Activated naive CD8-positive, alpha-beta T cell treated with anti-CD3 and anti-CD28 coated beads, Interleukin-2, amount 50 U/mL, for 16 hours (primary cell): ENCODE results near the gene GCFC2.

Experiments
- DNase-seq: peaks from one replicate; pipeline ENCODE4 v3.0.0-alpha.2; 2020; ENCODE audit warnings: low read depth, low spot score

The GCFC2 gene

GRCh38 chr2:75627902-75628504 is 82.7 kb downstream of the GCFC2 start:
- peak; percentile 27 for DNase-seq

DNA sequence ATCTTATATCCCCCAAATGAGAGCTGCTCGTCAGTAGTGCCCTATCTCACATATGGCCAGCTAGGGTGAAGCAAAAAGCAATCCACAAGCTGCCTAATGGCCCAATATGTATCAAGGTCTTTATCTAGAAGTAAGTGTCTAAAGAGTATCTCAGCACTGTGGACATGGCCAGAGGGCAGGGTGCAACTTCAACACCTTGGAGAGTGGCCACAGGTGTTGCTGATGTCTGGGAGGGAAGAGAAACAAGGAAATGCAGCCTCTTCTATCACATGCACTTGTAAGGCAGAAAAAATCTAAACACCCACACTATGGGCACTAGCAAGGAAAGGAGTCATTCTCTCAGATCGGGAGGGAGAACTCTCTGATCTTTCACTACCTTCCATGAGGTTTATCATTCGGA is 87.8 kb downstream of the GCFC2 start:
- DNase-seq: no peak

DNA sequence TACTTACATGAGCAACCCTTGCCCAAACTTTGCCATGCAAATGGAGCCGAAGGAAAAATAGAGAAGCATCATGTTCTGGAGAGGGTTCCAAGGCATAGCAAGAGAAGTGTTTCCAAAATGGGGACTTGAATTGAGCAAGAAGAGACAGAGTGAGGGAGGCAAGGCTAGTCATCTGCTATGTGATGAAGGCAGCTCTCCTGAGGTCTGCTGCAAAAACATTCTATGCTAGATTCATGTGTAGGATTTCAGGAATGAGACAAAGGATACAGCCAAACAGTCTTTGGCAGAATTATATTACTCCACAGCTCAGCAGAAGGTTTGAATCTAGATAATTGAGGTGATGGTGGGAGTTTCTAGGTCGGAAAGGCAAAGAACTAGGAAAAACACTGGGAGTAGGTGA is 88.2 kb downstream of the GCFC2 start:
- DNase-seq: no peak

GRCh38 chr2:75621228-75621627 is 89.5 kb downstream of the GCFC2 start:
- DNase-seq: no peak

DNA sequence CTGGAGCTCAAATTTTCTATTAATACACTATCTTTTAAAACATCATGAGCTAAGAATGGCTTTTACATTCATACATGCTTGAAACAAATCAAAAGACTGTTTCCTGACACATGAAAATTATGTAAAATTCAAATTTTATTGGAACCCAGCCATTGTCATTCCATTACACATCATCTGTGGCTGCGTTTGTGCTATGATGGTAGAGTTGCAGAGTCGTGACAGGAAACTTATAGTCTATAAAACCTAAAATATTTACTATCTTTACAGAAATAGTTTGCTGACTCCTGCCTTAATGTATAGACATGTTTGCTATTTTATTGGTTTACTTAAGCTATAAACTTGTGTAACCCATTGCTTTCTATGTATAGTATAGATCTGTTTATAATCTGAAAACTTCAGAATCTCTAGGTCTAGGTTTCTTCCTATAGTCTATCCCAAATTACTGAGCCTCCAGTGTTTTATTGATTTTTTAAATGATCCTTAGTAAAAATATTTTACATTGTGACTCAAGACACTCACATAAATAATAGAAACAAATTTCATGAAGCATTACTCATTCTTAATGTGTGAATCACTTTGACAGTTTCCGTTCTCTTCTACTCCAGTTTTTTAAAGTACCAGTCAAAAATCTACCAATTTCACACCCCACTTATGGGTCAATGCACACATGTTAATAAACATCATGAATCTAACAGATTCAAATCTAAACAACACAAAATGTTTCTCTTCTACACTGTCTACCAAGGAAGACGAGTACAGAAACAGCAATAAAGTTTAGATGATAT is 90.6 kb downstream of the GCFC2 start:
- no peak for DNase-seq

DNA sequence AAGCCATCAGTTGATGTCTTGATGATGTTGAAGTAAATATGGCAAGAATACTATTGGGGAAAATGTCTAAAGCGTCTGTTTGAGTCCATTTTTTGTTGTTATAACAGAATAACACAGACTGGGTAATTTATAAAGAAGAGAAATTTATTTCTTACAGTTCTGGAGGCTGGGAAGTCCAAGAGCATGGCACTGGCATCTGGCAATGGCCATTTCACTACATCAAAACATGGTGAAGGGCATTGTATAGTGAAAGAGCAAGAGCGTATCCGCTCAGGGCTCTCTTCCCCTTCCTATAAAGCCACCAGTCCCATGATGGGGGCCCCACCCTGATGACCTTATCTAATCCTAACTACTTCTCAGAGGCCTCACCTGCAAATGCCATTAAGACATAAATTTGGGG is 93.8 kb downstream of the GCFC2 start:
- no peak for DNase-seq

- DNase-seq: no peak
These were observed 94.3 kb downstream of the GCFC2 start for GRCh38 chr2:75616406-75616805.

DNA sequence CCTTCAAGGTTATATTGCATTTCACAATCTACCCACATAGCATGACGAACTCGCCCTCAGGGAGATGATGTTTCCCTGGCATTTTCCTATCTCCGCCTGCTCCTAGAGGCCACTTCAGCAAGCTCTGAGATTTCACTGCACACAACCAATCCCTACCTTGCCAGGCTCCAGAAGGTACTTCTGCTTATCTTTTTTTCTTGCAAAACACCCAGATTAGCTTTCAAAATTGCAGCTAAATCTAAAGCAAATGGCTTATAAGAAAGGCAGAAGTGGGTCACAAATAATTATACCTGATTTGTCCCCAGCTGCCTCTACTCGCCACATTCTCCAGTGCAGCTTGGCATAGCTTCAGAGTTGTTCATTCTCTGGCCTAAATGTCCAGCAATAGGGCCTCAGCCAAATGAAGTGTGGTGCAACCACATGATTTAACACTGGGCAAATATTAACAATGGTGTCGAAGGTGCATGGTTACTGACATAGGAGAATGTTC is 96.5 kb downstream of the GCFC2 start:
- DNase-seq: no peak

GRCh38 chr2:75612862-75613243 is 97.9 kb downstream of the GCFC2 start:
- no peak for DNase-seq
